HL-60 (cell line): Measurements from ENCODE around the gene CCER1.

Experiments used
- DNase-seq, 2 experiments: peaks; one replicate each; pipeline ENCODE4 v3.0.0-alpha.2; 2010 to 2020; ENCODE audit warnings: low read depth in 1 of 2, low spot score in 1 of 2
- H3K27ac ChIP-seq: fragments of 250-450 bp; sonication (Bioruptor Pico); replicated peaks from 2 replicates; pipeline ENCODE4 v1.5.1; 2020; ENCODE audit warnings: mild to moderate bottlenecking, moderate library complexity
- H3K27me3 ChIP-seq: fragments of 250-450 bp; sonication (Bioruptor Pico); 2 replicates; pipeline ENCODE4 v1.5.1; 2021; ENCODE audit warnings: mild to moderate bottlenecking, moderate library complexity; ENCODE audit not compliant: insufficient read depth, poor library complexity, severe bottlenecking
- H3K4me3 ChIP-seq: replicated peaks from 2 replicates; pipeline ENCODE4 v1.5.1; 2011; ENCODE audit warnings: mild to moderate bottlenecking, control low read depth, low read length; ENCODE audit not compliant: insufficient read depth
- GABPA ChIP-seq: IDR thresholded peaks from 2 replicates; pipeline ENCODE4 v1.6.1; 2012; ENCODE audit warnings: low read depth
- POLR2AphosphoS5 ChIP-seq: IDR thresholded peaks from 2 replicates; pipeline ENCODE4 v1.6.1; 2012; ENCODE audit warnings: low read depth
- SPI1 ChIP-seq: IDR thresholded peaks from 2 replicates; pipeline ENCODE4 v1.6.1; 2012; ENCODE audit warnings: low read depth, mild to moderate bottlenecking, borderline replicate concordance
- TF ChIP-seq, protein P1 (sequence below): IDR thresholded peaks from one replicate; pipeline ENCODE4 v1.5.1; 2011; ENCODE audit warnings: low read length, control low read depth, inconsistent platforms; ENCODE audit not compliant: insufficient read depth
- TF ChIP-seq, protein P2 (sequence below): IDR thresholded peaks from 2 replicates; pipeline ENCODE4 v1.6.1; 2012; ENCODE audit warnings: low read depth; ENCODE audit not compliant: insufficient replicate concordance

The CCER1 gene

DNA sequence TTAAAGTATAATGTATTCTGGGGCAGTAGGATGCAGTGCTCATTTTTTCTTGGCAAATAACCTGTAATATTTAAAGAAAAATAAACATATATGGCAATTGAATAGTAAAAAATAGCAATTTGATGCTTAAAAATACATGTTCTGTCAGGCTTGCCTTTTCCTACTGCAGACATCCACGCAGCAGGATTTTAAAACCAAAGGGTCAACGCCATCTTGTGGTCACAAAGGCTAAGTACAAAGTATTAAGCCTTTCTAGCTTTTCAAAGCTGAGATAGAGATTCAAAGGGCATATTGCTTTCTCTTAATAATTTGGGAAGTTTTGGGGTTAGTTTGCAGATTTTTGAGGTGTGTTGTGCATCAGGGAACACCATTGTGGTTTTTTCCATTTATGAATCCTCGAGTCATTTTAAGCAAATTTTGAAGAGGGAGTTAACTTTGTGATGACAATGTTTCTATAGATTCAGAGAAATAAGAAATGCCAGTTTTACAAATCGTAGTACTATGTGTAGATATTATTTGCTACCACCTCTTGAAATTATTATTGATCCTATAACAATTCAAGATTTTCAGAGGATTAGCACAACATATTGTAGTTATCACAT lies 4.7 kb upstream of the CCER1 start:
- H3K27me3 ChIP-seq, result no peaks in the 10 kb centered on the region
- no peak for TF ChIP-seq POLR2AphosphoS5
- TF ChIP-seq, protein P1, sequence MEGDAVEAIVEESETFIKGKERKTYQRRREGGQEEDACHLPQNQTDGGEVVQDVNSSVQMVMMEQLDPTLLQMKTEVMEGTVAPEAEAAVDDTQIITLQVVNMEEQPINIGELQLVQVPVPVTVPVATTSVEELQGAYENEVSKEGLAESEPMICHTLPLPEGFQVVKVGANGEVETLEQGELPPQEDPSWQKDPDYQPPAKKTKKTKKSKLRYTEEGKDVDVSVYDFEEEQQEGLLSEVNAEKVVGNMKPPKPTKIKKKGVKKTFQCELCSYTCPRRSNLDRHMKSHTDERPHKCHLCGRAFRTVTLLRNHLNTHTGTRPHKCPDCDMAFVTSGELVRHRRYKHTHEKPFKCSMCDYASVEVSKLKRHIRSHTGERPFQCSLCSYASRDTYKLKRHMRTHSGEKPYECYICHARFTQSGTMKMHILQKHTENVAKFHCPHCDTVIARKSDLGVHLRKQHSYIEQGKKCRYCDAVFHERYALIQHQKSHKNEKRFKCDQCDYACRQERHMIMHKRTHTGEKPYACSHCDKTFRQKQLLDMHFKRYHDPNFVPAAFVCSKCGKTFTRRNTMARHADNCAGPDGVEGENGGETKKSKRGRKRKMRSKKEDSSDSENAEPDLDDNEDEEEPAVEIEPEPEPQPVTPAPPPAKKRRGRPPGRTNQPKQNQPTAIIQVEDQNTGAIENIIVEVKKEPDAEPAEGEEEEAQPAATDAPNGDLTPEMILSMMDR, result peak; percentile 43
- H3K4me3 ChIP-seq, result no peak overlapping the region
- H3K27ac ChIP-seq, result no peak overlapping the region
- DNase-seq, result peak; percentile 4 to 36

DNA sequence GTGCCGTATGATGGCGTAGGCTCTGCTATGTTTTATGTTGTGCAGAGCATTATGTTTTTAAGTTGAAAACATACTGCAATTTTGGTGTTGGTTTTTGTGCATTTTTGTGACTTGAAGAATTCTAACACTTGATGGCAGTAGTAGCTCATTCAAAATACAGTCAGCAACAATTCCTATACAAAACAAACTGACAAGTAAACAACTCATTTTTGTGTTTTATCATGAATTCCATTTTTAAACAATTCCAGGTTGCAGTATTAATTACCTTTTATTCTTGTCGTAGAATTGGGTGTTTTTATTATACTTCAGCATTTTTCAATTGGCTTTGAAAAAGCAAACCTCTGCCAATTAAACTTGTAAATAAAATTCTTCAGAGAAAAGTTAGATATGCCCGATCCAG lies 4.1 kb upstream of the CCER1 start:
- no peaks in the 10 kb centered on the region for H3K27me3 ChIP-seq
- no peak for DNase-seq
- H3K27ac ChIP-seq, result no peak overlapping the region
- no peak overlapping the region for H3K4me3 ChIP-seq
- TF ChIP-seq, protein P2, sequence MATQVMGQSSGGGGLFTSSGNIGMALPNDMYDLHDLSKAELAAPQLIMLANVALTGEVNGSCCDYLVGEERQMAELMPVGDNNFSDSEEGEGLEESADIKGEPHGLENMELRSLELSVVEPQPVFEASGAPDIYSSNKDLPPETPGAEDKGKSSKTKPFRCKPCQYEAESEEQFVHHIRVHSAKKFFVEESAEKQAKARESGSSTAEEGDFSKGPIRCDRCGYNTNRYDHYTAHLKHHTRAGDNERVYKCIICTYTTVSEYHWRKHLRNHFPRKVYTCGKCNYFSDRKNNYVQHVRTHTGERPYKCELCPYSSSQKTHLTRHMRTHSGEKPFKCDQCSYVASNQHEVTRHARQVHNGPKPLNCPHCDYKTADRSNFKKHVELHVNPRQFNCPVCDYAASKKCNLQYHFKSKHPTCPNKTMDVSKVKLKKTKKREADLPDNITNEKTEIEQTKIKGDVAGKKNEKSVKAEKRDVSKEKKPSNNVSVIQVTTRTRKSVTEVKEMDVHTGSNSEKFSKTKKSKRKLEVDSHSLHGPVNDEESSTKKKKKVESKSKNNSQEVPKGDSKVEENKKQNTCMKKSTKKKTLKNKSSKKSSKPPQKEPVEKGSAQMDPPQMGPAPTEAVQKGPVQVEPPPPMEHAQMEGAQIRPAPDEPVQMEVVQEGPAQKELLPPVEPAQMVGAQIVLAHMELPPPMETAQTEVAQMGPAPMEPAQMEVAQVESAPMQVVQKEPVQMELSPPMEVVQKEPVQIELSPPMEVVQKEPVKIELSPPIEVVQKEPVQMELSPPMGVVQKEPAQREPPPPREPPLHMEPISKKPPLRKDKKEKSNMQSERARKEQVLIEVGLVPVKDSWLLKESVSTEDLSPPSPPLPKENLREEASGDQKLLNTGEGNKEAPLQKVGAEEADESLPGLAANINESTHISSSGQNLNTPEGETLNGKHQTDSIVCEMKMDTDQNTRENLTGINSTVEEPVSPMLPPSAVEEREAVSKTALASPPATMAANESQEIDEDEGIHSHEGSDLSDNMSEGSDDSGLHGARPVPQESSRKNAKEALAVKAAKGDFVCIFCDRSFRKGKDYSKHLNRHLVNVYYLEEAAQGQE, result no peak
- TF ChIP-seq GABPA, result no peak
- no peak for TF ChIP-seq SPI1
- no peak for TF ChIP-seq POLR2AphosphoS5
- TF ChIP-seq, protein P1, result no peak

DNA sequence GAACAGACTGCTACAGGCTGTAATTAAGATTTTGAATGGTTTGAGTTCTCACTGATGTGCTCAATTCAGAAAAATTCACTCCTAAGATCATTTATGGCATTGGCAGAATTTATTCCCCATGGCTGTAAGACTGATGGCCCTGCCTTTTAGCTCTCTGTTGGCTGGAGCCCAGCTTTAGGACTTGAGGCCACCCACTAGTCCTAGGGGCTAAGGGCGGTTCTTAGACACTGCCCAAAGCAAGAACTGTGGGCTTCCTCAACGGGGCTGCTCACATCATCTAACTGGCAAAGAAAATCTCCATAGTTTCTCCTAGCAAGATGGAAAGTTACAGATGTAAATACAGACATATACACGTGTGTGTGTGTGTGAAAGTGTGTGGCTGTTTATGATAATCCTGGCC lies 3.4 kb upstream of the CCER1 start:
- Histone ChIP-seq H3K4me3 (no peak overlapping the region), H3K27me3 (no peaks in the 10 kb centered on the region), H3K27ac (no peak overlapping the region)
- TF ChIP-seq, protein P2, result no peak
- TF ChIP-seq, protein P1, result no peak
- TF ChIP-seq SPI1 (no peak), GABPA (no peak), POLR2AphosphoS5 (no peak)
- no peak for DNase-seq

DNA sequence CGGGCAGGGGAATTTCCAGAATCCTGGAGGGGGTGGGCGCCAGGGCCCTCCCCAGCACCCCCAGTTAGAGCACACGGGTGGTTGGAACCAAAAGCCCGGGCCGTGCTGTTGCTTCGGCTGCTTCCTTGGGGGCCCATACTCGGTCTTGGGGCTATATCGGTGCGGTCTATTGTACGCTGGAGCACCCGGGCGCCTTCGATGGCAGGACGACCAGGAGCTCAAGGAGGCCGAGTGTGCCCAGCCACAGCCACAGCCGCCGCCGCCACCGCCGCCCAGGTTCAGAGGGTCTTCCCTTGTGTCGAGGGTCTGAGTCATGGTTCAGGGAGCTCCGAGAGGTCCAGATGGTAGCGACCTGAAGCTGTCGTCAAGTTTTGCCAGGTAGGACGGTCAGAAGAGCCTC lies 548 bp downstream of the CCER1 start:
- TF ChIP-seq, protein P2, result no peak
- no peak for TF ChIP-seq SPI1
- no peak for TF ChIP-seq GABPA
- TF ChIP-seq, protein P1, result no peak
- TF ChIP-seq POLR2AphosphoS5, result no peak

More for the DNA sequence above, 548 bp downstream of the CCER1 start:
- Histone ChIP-seq H3K27me3 (no peaks in the 10 kb centered on the region), H3K27ac (no peak overlapping the region), H3K4me3 (no peak overlapping the region)
- DNase-seq, result no peak
